Measurements from ENCODE around the gene PRKCE.

PRKCE gene

GRCh38 chr2:45674035-45674816, 22.8 kb downstream of the PRKCE start:
- DNase-seq (ENCODE audit: low read depth): no peak
- no peak for TF ChIP-seq CTCF (IDR thresholded peaks at IDR 0.05; ENCODE audit: low read depth, low read length, missing control alignments)
- H3K4me3 ChIP-seq (ENCODE audit: low read depth, low read length): no peak overlapping the region

- no peak overlapping the region for H3K4me3 ChIP-seq (ENCODE audit: low read depth, low read length)
- DNase-seq (ENCODE audit: low read depth): no peak
- TF ChIP-seq CTCF (IDR thresholded peaks at IDR 0.05; ENCODE audit: low read depth, low read length, missing control alignments): no peak
Measured at GRCh38 chr2:45675263-45675812, 23.9 kb downstream of the PRKCE start.

GRCh38 chr2:45676088-45676487, 24.6 kb downstream of the PRKCE start:
- H3K4me3 ChIP-seq (ENCODE audit: low read depth, low read length): no peak overlapping the region
- no peak for DNase-seq (ENCODE audit: low read depth)
- TF ChIP-seq CTCF (IDR thresholded peaks at IDR 0.05; ENCODE audit: low read depth, low read length, missing control alignments): no peak

- H3K4me3 ChIP-seq (ENCODE audit: low read depth, low read length): no peak overlapping the region
- no peak for TF ChIP-seq CTCF (IDR thresholded peaks at IDR 0.05; ENCODE audit: low read depth, low read length, missing control alignments)
- DNase-seq (ENCODE audit: low read depth): no peak
Measured at GRCh38 chr2:45678791-45679348, 27.4 kb downstream of the PRKCE start.

GRCh38 chr2:45680351-45680967, 29.0 kb downstream of the PRKCE start:
- no peak for TF ChIP-seq CTCF (IDR thresholded peaks at IDR 0.05; ENCODE audit: low read depth, low read length, missing control alignments)
- H3K4me3 ChIP-seq (ENCODE audit: low read depth, low read length): no peak overlapping the region
- no peak for DNase-seq (ENCODE audit: low read depth)

- TF ChIP-seq CTCF (IDR thresholded peaks at IDR 0.05; ENCODE audit: low read depth, low read length, missing control alignments): no peak
- no peak overlapping the region for H3K4me3 ChIP-seq (ENCODE audit: low read depth, low read length)
- no peak for DNase-seq (ENCODE audit: low read depth)
Measured at GRCh38 chr2:45681675-45682074, 30.2 kb downstream of the PRKCE start.
